Astrocyte (in vitro differentiated cells and primary cell): ENCODE measurements around the gene ENPP7.

Source experiments
- EZH2 ChIP-seq: IDR thresholded peaks from 2 replicates; pipeline ENCODE4 v1.6.1; 2012; ENCODE audit warnings: mild to moderate bottlenecking, low read length, inconsistent platforms; ENCODE audit not compliant: insufficient read depth
- TF ChIP-seq, protein P1 (sequence below): IDR thresholded peaks from 2 replicates; pipeline ENCODE4 v1.5.1; 2011; ENCODE audit warnings: low read depth, mild to moderate bottlenecking, inconsistent platforms, low read length, moderate library complexity; ENCODE audit not compliant: insufficient read depth

GRCh38 chr17:79790805-79791734 is 60.3 kb downstream of the ENPP7 start:
- TF ChIP-seq, protein P1, sequence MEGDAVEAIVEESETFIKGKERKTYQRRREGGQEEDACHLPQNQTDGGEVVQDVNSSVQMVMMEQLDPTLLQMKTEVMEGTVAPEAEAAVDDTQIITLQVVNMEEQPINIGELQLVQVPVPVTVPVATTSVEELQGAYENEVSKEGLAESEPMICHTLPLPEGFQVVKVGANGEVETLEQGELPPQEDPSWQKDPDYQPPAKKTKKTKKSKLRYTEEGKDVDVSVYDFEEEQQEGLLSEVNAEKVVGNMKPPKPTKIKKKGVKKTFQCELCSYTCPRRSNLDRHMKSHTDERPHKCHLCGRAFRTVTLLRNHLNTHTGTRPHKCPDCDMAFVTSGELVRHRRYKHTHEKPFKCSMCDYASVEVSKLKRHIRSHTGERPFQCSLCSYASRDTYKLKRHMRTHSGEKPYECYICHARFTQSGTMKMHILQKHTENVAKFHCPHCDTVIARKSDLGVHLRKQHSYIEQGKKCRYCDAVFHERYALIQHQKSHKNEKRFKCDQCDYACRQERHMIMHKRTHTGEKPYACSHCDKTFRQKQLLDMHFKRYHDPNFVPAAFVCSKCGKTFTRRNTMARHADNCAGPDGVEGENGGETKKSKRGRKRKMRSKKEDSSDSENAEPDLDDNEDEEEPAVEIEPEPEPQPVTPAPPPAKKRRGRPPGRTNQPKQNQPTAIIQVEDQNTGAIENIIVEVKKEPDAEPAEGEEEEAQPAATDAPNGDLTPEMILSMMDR: no peak
- TF ChIP-seq EZH2: peak; percentile 88
